NCI-H526 (cell line): ENCODE data around the gene PSTPIP1.

ENCODE experiments used
- DNase-seq, 2 experiments: peaks; one replicate each; lab custom pipeline; 2025; lab: John Stamatoyannopoulos, UW

The PSTPIP1 gene

DNA sequence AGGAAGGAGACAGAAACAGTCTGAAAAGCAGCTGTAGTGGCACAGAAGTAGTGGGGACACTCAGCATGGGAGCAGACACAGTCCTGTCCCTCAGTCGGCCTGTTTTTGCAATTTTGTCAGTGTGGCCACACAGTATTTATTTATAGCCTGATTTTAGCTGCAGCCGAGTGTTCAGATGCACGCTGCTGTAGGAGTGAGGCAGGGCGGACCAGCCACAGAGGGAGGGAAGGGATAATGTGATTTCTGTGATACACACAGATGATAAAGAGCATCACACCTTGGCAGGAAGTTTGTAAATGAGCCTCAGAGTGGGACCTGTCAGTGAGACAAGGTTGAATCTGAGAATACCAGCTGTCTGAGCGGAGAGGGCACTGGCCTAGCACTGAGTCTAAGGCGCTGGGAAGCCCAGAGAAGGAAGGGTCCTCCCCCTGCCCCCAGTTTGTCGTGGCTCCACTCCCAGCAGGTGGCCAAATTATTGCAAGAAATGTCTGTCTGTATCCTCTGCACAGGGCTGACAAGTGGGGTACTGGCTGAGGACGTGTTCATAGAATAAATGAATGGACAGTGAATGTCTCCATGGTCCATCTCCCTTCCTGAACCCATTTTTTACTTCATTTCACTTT, 3.8 kb downstream of the PSTPIP1 start:
- DNase-seq, result no peak

DNA sequence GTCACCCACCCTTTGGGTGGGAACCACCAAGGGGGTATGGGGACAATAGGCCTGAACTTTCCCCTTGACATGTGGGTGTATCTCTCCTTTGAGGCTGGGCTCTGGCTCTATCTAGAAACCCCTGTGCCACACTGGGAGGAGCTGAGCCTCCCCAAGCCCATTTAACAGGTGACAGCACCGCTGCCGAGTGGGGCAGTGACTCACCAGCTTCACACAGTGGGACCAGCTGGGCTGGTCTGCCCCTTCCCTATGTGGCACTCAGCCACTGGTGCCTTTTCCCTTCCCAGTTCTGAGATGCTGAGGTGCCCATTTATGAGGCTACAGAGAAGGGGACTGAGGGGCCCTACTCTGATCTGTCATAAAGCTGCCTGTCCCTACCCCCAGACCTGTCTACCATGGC, 5.1 kb downstream of the PSTPIP1 start:
- no peak for DNase-seq

DNA sequence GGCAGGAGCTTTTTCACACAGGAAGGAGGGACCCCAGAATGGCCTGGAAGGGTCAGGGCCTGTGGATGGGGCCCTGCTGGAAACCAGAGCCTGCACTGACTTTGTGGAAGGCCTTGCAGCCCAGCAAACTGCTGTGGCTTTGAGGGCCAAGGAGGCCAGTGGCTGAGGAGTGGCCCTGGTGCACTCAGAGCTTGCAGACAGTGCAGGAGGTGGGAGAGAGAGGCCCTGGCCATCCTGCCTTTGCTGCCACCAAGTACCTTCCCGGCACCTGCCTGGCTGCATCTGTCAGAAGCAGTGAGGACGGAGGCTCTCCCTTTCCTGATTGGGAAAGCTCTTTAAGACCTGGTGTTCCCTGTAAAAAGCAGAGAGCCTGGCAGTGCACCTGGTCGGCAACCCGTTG, 6.4 kb downstream of the PSTPIP1 start:
- no peak for DNase-seq

DNA sequence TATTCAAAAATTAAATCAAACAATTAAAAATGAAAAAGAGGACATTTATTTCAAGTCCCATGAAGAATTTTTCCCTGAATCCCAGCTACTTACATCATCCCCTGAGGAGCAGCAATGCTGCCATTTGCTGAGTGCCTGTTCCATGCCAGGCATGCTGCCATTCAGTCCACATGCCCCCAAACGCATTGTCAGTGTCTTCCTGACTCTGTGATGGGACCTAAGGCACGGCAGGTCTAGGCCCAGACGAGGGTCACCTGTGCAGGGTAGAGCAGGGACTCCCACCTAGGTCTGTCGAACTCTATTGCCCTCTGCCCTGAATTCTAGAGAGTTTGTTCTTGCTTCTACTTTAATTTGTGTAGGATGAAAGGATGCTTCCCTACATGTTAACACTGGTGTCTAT, 7.0 kb downstream of the PSTPIP1 start:
- no peak for DNase-seq

DNA sequence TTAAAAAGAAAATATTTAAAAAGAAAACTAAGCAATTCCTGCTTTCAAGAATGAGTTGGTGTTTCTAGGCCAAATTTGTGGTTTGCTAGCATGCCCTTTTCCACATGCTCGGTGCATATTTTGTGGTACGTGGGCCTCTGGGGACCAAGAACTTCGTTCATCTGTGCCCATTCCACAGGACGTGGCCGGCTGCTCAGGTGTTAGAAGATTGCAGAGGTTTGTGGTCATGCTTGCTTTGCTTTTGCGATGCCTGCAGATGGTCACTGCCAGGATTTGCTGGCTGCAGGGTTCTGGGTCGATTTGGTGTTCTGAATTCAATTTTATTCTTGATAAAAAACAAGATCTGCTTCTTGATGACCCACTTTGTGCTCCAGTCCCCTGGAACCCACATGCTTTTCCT, 7.5 kb downstream of the PSTPIP1 start:
- no peak for DNase-seq

DNA sequence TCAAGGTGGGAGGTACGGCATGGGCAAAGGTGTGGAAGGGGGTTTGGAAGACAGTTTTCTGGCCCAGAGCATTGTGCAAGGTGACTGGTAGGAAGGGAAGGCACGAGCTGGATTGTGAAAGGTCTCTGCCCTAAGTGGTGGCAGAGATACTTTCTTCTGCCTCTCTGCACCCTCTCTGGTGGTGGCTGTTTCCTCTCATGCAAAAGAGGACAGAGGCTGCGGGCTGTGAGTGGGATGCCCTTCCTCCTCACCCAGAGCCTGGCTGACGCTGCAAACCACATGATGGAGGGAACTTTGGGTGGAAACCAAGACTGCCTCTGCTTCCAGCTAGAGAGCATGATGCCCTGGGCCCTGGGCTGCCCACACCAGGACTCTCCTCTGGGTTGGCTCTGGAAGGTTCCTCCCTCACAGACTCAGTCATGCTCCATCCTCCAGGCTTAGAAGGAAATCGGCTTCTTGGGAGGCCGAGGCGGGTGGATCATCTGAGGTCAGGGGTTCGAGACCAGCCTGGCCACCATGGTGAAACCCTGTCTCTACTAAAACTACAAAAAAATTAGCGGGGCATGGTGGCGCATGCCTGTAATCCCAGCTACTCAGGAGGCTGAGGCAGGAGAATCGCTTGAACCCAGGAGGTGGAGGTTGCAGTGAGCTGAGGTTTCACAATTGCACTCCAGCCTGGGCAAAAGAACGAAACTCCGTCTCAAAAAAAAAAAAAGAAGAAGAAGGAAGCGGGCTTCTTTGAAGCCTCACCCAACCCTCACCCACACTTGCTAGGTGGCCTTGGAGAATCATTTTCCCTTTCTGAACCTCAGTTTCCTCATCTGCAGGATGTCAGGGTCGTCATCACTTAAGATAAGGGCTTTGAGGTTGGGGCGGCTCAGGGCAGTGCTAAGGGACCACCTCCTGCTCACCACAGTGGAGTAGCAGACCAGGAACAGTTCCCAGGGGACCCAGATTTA, 8.3 kb downstream of the PSTPIP1 start:
- DNase-seq, result no peak

DNA sequence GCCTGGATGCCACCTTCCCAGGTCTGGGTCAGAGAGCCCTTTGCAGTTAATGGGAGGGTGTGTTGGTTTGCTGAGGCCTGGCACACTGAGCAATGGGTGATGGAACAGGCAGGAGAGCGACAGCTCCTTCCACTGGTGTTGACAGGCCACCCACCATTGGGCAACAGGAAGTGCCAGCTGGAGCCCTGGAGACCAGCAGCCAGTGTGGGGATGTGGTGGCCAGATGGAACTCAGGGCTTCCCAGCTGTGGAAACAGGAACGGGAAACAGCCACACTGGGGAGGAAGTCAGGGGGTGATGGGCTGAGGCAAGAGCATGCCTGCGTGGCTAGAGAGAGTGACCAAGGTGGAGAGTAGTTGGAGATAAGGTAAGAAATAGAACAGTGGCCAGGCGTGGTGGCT, 9.3 kb downstream of the PSTPIP1 start:
- no peak for DNase-seq

DNA sequence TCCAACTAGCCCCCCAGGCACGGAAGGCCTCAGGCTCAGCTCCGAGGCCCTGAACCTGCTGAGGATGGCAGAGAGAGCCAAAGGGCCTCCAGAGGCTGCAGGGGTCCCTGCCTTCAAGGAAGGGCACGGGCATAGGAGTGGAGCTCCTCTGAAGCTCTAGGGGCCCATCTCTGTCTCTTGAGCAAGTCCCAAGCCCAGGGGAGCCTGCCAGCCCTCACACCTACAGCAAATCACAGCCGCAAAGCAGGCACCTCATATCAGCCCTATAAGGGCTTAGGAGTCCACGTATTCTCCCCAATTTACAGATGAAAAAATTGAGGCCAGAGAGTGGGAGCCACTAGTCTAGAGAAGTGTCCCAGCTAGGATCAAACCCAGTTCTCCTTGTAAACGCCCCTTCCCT, 14.2 kb downstream of the PSTPIP1 start:
- DNase-seq, result no peak

DNA sequence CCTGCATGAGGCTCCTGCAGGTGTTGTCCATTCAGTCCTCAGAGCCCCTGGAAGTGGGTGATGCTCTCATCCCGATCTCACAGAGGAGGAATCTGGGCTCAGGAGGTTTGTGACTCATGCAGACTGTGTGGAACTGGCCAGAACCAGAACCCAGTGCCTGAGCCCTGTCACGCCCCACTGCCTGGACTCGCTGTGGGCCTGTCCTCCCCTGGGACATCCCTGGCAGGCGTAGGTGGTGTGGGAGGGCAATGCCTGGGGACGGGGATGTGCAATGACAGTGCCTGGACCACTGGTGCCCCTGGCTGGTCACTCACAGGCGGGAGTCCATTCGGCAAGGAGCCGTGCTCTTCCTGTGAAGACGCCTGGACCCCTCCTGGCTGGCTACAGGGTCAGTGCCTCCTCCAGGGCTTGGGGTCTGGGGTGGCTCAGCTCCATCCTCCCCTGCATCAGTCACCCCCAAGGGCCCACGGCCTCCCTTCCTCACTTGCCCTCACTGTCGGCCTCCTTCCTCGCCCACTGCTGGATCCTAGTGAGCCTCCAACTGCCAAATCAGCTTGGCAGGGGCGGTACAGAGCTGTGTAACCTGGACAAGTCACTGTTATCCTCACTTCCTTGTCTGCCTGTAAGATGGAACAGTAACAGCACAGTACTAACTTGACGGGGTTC, 14.9 kb downstream of the PSTPIP1 start:
- no peak for DNase-seq

DNA sequence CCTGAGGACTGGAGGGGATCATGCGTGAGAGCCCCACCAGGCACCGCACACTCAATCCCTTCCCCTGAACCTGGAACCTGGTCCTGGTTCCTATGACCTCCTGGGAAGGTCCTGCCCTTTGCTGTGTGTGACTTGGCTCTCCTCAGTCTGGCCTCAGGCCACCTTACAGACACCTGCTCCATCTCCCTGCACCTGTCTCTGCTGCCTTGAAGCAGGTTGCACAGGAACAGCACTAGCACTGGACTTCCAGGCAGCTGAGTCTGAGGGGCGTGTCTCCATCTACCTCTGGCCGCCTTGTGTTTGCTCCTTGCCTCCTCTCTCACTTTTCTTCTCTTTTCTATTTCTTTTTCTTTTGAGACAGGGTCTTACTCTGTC, 15.4 kb downstream of the PSTPIP1 start:
- peak in 1 of 2 experiments; percentile 47 for DNase-seq

DNA sequence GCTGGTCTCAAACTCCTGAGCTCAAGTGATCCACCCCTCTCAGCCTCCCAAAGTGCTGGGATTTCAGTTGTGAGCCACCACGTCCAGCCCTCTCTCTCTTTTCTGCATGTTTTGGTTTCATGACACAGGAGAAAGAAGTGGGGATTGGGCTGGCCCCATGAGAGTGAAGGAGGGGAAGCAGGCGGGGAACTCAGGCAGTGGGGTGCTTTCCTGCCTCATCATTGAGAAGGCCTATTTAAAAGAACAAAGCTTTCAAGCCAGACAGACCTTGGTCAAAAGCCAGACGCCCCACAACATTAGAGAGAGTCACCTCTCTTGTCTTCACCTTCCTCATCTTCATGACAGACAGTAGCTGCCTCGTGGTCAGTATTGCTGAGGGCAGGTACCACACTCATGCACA, 15.9 kb downstream of the PSTPIP1 start:
- DNase-seq, result no peak

DNA sequence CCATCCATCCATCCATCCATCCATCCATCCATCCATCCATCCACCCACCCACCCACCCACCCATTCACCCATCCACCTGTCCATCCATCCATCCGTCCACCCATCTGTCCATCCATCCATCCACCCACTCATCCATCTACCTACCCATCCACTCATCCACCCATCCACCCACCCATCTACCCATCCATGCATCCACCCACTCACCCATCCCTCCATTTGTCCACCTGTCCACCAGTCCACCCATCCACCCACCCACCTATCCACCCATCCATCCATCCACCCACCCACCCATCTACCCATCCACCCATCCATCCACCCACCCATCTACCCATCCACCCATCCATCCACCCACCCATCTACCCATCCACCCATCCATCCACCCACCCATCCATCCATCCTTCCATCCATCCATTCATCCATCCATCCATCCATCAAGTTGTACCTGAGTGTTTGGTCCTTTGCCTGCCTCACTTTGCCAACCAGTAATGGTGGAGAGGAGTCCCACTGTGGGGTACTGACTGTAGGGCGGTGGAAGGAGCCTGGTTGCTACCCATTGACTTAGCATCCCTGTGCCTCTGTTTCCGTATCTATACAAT, 17.3 kb downstream of the PSTPIP1 start:
- no peak for DNase-seq

DNA sequence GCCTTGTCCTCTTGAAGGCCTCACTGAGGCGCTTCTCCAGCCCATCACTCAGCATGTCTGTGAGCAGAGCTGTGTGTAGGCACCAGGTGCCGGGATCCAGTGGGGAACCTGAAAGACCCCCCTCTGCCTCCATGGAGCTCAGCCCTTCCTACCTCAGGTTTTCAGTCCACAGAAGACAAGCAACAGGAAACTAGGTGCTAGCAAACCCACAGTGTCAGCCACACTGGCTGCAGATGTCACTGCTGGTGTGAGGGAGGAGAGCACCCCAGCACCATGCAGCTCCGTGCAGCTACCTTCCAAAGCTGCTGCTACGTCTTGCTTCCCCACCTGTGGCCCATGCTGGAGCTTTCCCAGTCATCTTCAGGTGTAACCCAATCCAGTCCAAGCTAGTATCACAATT, 17.9 kb downstream of the PSTPIP1 start:
- no peak for DNase-seq

DNA sequence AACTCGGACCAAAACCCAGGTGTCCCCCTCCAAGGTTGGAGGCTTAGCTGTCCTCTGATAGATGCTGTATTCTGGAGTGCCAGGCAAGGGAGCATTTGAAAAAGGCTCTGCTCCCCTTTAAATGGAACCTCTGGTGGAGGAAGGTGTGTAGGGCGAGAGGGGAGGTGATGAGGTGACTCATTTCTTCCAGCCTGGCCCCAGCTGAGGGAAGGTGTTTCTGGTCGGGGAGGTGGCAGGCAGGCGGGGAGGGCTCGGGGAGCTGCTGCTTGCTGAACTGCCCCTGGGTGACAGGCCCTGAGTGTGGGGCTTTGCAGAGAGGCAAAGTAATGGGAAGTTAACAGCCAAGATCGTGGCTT, 18.8 kb downstream of the PSTPIP1 start:
- DNase-seq, result no peak

DNA sequence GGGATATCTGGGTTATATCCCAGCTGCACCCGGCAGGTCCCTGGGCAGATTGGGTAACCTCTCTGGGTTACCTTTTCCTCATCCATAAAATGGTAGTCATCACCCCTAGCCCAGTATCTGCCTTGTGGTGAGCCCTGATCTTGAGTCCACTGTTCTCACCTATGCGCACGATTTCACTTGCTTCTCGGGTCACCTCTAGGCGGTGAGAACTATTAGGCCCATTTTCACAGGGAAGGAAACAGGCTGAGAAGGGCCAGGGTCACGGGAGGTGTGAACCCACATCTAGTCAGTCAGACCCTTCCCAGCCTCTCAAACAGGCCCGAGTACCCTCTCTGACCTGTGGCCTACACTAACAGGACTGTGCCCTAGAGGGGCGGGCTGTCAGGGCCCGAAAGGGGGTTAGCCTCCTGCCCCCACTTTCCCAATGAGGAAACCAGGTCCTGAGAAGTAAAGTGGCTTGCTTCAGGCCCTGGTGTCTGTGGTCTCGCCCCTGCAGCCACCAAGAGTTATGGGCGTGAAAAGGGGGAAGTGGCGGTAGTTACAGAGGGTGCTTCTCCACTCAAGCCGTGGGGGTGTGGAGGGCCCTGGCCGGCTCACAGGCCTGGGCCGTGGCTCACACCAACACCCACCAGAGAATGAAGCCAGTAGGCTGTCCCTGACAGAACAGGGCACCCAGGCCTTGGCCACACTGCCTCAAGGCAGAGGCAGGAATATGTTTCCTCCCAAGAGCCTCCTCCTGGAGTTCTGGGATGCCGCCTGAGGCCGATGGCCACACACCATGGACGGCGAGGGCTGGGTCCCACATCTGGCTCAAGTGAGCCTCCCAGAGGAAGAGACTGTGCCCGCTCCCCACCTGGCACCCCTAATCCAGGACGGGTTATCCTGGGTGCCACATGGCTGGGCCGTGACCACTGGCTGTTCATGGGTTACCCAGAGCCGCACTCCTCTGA, 19.5 kb downstream of the PSTPIP1 start:
- DNase-seq, result no peak

DNA sequence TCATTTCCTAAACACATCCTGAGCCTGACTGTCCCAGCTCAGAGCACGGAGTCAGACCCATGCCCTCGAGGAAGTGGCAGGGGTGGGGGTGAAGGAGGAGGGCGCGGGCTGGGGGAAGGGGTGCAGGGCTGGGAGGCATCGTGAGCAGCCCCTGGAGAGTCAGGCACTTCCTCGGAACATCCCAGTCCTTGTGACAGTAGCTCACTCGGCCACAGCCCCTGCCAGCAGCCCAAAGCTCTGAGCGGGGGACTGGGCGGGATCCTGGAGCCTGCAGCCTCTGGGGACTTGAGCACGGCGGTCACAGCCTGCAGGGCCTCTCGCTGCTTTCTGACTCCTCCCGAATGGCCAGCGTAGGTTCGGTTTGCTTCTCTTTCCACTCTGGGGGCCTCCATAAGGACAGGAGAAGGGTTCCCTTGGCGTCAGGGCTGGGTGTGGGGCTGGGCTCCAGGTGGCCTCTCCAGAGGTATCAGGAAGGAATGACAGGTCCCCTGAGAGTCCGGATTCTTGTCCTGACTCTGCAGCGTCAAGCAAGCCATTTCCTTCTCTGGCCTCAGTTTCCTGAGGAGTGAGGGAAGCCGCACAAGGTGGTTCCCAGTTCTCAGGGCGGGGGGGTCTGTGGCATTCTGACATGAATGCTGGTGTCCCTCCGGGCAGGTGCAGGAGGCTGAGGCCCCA, 20.9 kb downstream of the PSTPIP1 start:
- peak in 1 of 2 experiments; percentile 45 for DNase-seq

DNA sequence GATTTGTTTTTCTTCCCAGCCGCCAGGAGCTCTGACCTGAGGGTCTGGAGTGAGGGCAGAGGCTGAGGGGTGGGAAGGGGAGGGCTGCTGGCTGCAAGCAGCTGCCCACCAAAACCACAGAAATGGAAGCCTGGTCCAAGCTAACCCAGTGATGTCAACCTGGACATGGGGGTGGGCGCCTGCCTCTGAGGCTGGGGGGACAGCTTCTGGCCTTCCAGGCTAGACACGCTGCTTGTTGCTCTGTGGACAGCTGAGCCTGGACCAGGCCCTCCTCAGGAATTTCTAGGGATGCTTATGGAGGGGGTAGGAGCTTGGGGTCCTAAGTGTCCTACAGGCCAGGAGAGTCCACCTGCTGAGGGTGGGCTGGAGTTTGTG, 21.4 kb downstream of the PSTPIP1 start:
- no peak for DNase-seq

DNA sequence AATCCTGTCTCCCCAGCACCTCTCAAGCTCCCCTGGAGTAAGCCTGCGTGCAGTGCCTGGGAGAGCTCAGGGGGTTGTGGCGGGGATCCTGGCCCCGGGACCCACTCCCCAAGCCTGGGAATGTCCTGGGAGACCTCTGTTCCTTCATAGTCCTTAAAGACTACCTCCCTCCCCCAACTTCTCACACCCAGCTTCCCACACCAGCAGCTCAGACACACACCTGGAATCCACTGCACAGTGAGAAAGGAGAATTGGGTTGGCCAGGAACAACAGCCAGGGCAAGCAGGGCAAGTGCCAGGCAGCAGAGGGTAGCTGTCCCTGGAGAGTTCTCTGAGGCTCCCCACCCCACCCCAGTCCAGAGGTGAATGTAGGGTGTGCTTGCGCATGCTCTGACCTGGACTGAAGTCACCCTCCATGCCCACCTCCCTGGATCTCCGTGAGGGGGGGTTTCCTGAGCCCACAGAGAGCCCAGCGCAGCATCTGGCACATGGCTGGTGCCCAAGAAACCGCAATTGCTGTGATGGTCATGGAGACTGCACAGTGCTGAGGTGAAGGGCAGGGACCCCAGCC, 22.2 kb downstream of the PSTPIP1 start:
- DNase-seq, result no peak

DNA sequence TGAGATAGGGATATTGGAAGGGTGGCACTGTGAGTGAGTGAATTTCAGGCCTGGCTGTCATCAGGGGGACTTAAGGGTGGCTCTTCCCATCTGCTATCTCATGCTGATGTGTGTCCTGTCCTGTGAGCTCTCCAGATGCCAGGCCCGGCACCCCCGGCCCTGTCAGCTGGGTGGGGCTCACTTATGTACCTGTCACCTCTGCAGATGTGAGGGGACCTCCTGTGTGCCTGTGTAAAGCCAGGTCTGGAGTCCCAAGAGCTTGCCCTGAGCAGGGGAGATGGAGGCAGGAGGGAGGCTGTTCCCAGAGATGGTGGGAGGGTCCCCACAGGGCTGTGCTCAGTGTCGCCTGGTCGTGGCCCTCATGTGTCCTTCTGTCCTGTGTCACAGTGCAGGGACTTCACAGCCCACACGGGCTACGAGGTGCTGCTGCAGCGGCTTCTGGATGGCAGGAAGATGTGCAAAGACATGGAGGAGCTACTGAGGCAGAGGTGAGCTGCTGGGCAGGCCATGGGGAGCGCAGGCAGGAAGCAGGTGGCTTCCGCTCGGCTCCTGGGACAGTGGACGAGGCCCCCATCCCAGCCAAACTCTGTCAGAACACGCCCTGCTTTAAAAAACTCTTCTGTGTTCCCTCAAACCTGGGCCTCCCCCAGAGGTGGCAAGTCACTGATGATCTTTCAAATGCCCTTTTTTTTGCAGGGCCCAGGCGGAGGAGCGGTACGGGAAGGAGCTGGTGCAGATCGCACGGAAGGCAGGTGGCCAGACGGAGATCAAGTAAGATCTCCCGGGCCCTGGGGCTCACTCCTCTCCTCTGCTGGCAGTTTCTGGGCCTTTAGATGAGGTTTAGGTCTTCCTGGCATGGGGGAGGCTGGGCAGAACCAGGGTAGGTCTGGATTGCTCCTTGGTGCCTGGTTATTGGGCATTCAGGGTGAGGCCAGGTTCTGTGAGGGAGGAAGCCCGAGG, 23.1 kb downstream of the PSTPIP1 start:
- no peak for DNase-seq
